WTC11 (cell line): Measurements from ENCODE around the gene CEP170B.

Source experiments
- CREB1 ChIP-seq: sonication (generic); formaldehyde crosslinking; IDR thresholded peaks from 2 replicates; pipeline ENCODE4 v1.8.0; 2023; ENCODE audit warnings: mild to moderate bottlenecking, missing genetic modification reagents
- FOXK1 ChIP-seq: sonication (generic); formaldehyde crosslinking; IDR thresholded peaks from 2 replicates; pipeline ENCODE4 v1.8.0; 2022; ENCODE audit warnings: mild to moderate bottlenecking, moderate library complexity, missing genetic modification reagents
- JAZF1 ChIP-seq: fragments of 250-450 bp; sonication (Bioruptor Pico); IDR thresholded peaks from 2 replicates; pipeline ENCODE4 v1.9.0; 2021; ENCODE audit warnings: moderate library complexity, mild to moderate bottlenecking, inconsistent platforms
- JUN ChIP-seq: sonication (generic); formaldehyde crosslinking; IDR thresholded peaks from 2 replicates; pipeline ENCODE4 v1.8.0; 2023; ENCODE audit warnings: mild to moderate bottlenecking, missing genetic modification reagents
- RORB ChIP-seq: fragments of 250-450 bp; sonication (Bioruptor Pico); IDR thresholded peaks from 2 replicates; pipeline ENCODE4 v1.9.0; 2021; ENCODE audit warnings: mild to moderate bottlenecking
- TP53 ChIP-seq: sonication (generic); formaldehyde crosslinking; IDR thresholded peaks from 2 replicates; pipeline ENCODE4 v1.8.1; 2023; ENCODE audit warnings: mild to moderate bottlenecking, missing genetic modification reagents
- ZBTB21 ChIP-seq: sonication (generic); formaldehyde crosslinking; IDR thresholded peaks from 2 replicates; pipeline ENCODE4 v1.8.1; 2023; ENCODE audit warnings: mild to moderate bottlenecking, missing genetic modification reagents, borderline replicate concordance
- TF ChIP-seq, protein P1 (sequence below): fragments of 200-600 bp; IDR thresholded peaks from 2 replicates; pipeline ENCODE4 v1.8.0; 2022; ENCODE audit warnings: antibody characterized with exemption
- TF ChIP-seq, protein P2 (sequence below): sonication (generic); formaldehyde crosslinking; IDR thresholded peaks from 2 replicates; pipeline ENCODE4 v1.8.0; 2022; ENCODE audit warnings: mild to moderate bottlenecking, missing genetic modification reagents
- TF ChIP-seq, protein P3 (sequence below): sonication (generic); formaldehyde crosslinking; IDR thresholded peaks from 2 replicates; pipeline ENCODE4 v1.8.1; 2022; ENCODE audit warnings: low read depth, mild to moderate bottlenecking, moderate library complexity, missing genetic modification reagents, borderline replicate concordance
- TF ChIP-seq, protein P4 (sequence below): sonication (generic); formaldehyde crosslinking; conservative IDR thresholded peaks from 2 replicates; pipeline ENCODE4 v1.8.1; 2023; ENCODE audit warnings: mild to moderate bottlenecking, low read depth, missing genetic modification reagents, moderate library complexity
- TF ChIP-seq, protein P5 (sequence below): sonication (generic); formaldehyde crosslinking; IDR thresholded peaks from 2 replicates; pipeline ENCODE4 v1.8.0; 2022; ENCODE audit warnings: mild to moderate bottlenecking, missing genetic modification reagents

DNA sequence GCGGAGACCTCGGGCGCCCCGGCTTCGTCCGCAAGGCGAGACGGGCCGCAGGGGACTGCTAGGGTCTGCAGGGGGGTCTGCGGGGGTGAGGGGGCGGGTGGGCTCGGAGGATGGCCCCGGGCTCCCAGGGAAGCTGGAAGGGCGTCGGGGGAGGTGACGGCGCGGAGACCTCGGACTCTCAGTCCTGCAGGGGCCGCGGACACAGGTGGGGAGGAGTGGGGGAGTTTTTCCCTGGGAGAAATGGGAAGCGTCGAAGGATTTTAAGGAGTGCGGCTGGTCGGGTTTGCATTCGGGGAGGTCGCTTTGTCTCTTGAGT lies 38.2 kb upstream of the CEP170B start:
- TF ChIP-seq, protein P1, sequence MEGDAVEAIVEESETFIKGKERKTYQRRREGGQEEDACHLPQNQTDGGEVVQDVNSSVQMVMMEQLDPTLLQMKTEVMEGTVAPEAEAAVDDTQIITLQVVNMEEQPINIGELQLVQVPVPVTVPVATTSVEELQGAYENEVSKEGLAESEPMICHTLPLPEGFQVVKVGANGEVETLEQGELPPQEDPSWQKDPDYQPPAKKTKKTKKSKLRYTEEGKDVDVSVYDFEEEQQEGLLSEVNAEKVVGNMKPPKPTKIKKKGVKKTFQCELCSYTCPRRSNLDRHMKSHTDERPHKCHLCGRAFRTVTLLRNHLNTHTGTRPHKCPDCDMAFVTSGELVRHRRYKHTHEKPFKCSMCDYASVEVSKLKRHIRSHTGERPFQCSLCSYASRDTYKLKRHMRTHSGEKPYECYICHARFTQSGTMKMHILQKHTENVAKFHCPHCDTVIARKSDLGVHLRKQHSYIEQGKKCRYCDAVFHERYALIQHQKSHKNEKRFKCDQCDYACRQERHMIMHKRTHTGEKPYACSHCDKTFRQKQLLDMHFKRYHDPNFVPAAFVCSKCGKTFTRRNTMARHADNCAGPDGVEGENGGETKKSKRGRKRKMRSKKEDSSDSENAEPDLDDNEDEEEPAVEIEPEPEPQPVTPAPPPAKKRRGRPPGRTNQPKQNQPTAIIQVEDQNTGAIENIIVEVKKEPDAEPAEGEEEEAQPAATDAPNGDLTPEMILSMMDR: no peak
- TF ChIP-seq, protein P2, sequence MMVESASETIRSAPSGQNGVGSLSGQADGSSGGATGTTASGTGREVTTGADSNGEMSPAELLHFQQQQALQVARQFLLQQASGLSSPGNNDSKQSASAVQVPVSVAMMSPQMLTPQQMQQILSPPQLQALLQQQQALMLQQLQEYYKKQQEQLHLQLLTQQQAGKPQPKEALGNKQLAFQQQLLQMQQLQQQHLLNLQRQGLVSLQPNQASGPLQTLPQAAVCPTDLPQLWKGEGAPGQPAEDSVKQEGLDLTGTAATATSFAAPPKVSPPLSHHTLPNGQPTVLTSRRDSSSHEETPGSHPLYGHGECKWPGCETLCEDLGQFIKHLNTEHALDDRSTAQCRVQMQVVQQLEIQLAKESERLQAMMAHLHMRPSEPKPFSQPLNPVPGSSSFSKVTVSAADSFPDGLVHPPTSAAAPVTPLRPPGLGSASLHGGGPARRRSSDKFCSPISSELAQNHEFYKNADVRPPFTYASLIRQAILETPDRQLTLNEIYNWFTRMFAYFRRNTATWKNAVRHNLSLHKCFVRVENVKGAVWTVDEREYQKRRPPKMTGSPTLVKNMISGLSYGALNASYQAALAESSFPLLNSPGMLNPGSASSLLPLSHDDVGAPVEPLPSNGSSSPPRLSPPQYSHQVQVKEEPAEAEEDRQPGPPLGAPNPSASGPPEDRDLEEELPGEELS (CRISPR knock-in tag): no peak
- TF ChIP-seq, protein P3, sequence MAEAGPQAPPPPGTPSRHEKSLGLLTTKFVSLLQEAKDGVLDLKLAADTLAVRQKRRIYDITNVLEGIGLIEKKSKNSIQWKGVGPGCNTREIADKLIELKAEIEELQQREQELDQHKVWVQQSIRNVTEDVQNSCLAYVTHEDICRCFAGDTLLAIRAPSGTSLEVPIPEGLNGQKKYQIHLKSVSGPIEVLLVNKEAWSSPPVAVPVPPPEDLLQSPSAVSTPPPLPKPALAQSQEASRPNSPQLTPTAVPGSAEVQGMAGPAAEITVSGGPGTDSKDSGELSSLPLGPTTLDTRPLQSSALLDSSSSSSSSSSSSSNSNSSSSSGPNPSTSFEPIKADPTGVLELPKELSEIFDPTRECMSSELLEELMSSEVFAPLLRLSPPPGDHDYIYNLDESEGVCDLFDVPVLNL (CRISPR knock-in tag): no peak
- TF ChIP-seq TP53 (CRISPR knock-in tag) (no peak), CREB1 (no peak), JAZF1 (CRISPR knock-in tag) (no peak), JUN (no peak), FOXK1 (CRISPR knock-in tag) (no peak), ZBTB21 (no peak), RORB (CRISPR knock-in tag) (no peak)
- TF ChIP-seq, protein P4, sequence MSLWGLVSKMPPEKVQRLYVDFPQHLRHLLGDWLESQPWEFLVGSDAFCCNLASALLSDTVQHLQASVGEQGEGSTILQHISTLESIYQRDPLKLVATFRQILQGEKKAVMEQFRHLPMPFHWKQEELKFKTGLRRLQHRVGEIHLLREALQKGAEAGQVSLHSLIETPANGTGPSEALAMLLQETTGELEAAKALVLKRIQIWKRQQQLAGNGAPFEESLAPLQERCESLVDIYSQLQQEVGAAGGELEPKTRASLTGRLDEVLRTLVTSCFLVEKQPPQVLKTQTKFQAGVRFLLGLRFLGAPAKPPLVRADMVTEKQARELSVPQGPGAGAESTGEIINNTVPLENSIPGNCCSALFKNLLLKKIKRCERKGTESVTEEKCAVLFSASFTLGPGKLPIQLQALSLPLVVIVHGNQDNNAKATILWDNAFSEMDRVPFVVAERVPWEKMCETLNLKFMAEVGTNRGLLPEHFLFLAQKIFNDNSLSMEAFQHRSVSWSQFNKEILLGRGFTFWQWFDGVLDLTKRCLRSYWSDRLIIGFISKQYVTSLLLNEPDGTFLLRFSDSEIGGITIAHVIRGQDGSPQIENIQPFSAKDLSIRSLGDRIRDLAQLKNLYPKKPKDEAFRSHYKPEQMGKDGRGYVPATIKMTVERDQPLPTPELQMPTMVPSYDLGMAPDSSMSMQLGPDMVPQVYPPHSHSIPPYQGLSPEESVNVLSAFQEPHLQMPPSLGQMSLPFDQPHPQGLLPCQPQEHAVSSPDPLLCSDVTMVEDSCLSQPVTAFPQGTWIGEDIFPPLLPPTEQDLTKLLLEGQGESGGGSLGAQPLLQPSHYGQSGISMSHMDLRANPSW: no peak
- TF ChIP-seq, protein P5, sequence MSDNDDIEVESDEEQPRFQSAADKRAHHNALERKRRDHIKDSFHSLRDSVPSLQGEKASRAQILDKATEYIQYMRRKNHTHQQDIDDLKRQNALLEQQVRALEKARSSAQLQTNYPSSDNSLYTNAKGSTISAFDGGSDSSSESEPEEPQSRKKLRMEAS: no peak
